ENCODE results near the gene ZNF384. TPM values are rescaled to one million over a fixed set of nuclear protein-coding genes. Genes with fewer than 3 reads are reported as not detected.

Gene ZNF384
- total and polyA plus RNA-seq, 10 of the 15 experiments (the other 5 are each of a cell fraction or from before 2014, with no cell fraction given) = 0.46 to 81.5 (median 30.5) TPM

- peak; percentile 67 for TF ChIP-seq ZBTB11 (CRISPR knock-in tag; IDR thresholded peaks at IDR 0.05)
- TF ChIP-seq GABPA (IDR thresholded peaks at IDR 0.05; ENCODE audit: low read depth) = peak; percentile 99
- TF ChIP-seq NFYA (IDR thresholded peaks at IDR 0.05; ENCODE audit: borderline replicate concordance, low read depth, low read length) = no peak
- TF ChIP-seq CHD4 (IDR thresholded peaks at IDR 0.05) = no peak
- no peak for TF ChIP-seq NR2C2 (IDR thresholded peaks at IDR 0.05; ENCODE audit: borderline replicate concordance, control insufficient read depth, insufficient read length, low read depth)
- TF ChIP-seq DPF2 (IDR thresholded peaks at IDR 0.05) = peak; percentile 65
- TF ChIP-seq LARP7 (IDR thresholded peaks at IDR 0.05) = peak; percentile 54
- TF ChIP-seq JUNB (IDR thresholded peaks at IDR 0.05) = no peak
- no peak for TF ChIP-seq ZNF207 (IDR thresholded peaks at IDR 0.05; ENCODE audit: borderline replicate concordance)
- peak; percentile 16; the same call in 1 of the 2 replicates for TF ChIP-seq CBFB (IDR thresholded peaks at IDR 0.05; ENCODE audit: low read depth)
- no peak for TF ChIP-seq RBBP5 (conservative IDR thresholded peaks at IDR 0.05)
- TF ChIP-seq PRDM15 (CRISPR knock-in tag; IDR thresholded peaks at IDR 0.05) = no peak
- TF ChIP-seq CUX1 (IDR thresholded peaks at IDR 0.05; ENCODE audit: insufficient replicate concordance, low read depth, low read length) = no peak
- TF ChIP-seq BMI1 (IDR thresholded peaks at IDR 0.05; ENCODE audit: borderline replicate concordance) = no peak
- peak; percentile 48; the same call in 1 of the 2 replicates for TF ChIP-seq BRCA1 (IDR thresholded peaks at IDR 0.05; ENCODE audit: low read depth, low read length)
- no peak for TF ChIP-seq SMC3 (IDR thresholded peaks at IDR 0.05; ENCODE audit: borderline replicate concordance, low read length)
- no peak for TF ChIP-seq ASH2L (IDR thresholded peaks at IDR 0.05; ENCODE audit: borderline replicate concordance, low read depth)
- TF ChIP-seq MXI1 (IDR thresholded peaks at IDR 0.05; ENCODE audit: low read depth, low read length) = peak; percentile 45
These were observed at the start of gene ZNF384 (continued) for GRCh38 chr12:6688999-6689882.
